Measurements from ENCODE around the gene TMEM150A. TPM values are rescaled to one million over a fixed set of nuclear protein-coding genes. Genes with fewer than 3 reads are reported as not detected.
A peak's percentile ranks its signal among the peaks of the same experiment; 100 is the strongest.
"Not testable (repeated sequence)": the region's sequence is repeated elsewhere in the genome, so short reads cannot be mapped to it uniquely, and the experiment has no call there.

TMEM150A gene
- total and polyA plus RNA-seq, 3 donors from 2014 or later: 33.1 to 44.0 (median 39.3) TPM

DNA sequence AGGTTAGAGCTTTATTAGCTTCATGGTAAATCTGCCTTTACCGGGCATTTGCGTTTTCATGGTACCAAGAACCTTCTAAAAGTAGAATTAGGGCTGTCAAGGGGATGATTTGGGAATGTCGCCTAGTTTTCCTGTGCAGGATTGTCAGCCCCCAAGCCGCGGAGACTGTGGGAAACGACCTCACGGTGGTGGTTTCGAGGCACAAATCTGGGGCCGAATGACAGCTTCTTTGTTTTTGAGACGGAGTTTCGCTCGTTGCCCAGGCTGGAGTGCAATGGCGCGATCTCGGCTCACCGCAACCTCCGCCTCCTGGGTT, 12.9 kb upstream of the TMEM150A start:
- intact Hi-C loops (cut with DNase I; ENCODE audit: low total_unique reads): no loop called here
- no peaks in the 10 kb centered on the region for H3K36me3 ChIP-seq (ENCODE audit: low read depth, missing control alignments)
- H3K9me3 ChIP-seq: no peaks in the 10 kb centered on the region
- 56 to 72% methylated on average over 9 to 17 of the region's 17 CpGs for WGBS, 2 donors
- peak overlapping the region in 1 of 2 donors; percentile 70 for H3K27ac ChIP-seq
- peak overlapping the region; percentile 70 to 82 for H3K4me3 ChIP-seq
- H3K4me1 ChIP-seq: peaks cover 19% of the 10 kb centered on the region
- no peak for DNase-seq
- H3K27me3 ChIP-seq: no peaks in the 10 kb centered on the region
- TF ChIP-seq, protein P1, sequence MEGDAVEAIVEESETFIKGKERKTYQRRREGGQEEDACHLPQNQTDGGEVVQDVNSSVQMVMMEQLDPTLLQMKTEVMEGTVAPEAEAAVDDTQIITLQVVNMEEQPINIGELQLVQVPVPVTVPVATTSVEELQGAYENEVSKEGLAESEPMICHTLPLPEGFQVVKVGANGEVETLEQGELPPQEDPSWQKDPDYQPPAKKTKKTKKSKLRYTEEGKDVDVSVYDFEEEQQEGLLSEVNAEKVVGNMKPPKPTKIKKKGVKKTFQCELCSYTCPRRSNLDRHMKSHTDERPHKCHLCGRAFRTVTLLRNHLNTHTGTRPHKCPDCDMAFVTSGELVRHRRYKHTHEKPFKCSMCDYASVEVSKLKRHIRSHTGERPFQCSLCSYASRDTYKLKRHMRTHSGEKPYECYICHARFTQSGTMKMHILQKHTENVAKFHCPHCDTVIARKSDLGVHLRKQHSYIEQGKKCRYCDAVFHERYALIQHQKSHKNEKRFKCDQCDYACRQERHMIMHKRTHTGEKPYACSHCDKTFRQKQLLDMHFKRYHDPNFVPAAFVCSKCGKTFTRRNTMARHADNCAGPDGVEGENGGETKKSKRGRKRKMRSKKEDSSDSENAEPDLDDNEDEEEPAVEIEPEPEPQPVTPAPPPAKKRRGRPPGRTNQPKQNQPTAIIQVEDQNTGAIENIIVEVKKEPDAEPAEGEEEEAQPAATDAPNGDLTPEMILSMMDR (IDR thresholded peaks at IDR 0.05): no peak
- no peak for TF ChIP-seq POLR2A (IDR thresholded peaks at IDR 0.05)

DNA sequence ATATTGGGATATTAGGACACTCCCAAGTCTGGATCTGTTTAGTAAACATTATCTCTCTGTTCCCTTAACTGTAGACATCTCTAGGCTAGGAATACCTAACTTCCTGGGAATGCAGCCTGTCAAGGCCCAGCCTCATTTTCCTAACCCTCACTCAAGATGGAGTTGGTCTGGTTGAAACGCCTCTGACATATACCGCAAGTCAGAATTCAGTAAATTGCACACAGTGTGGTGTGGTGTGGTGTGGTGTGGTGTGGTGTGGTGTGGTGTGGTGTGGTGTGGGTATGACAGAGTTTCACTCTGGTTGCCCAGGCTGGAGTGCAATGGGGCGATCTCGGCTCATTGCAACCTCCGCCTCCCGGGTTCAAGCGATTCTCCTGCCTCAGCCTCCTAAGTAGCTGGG, 12.3 kb upstream of the TMEM150A start:
- intact Hi-C loops (cut with DNase I; ENCODE audit: low total_unique reads); H3K36me3 ChIP-seq (ENCODE audit: low read depth, missing control alignments); H3K27me3 ChIP-seq; H3K9me3 ChIP-seq; H3K27ac ChIP-seq; DNase-seq; H3K4me3 ChIP-seq: not testable (repeated sequence)
- WGBS, 2 donors: 72 to 90% methylated on average over 6 to 7 of the region's 7 CpGs
- H3K4me1 ChIP-seq: peaks cover 19% of the 10 kb centered on the region

DNA sequence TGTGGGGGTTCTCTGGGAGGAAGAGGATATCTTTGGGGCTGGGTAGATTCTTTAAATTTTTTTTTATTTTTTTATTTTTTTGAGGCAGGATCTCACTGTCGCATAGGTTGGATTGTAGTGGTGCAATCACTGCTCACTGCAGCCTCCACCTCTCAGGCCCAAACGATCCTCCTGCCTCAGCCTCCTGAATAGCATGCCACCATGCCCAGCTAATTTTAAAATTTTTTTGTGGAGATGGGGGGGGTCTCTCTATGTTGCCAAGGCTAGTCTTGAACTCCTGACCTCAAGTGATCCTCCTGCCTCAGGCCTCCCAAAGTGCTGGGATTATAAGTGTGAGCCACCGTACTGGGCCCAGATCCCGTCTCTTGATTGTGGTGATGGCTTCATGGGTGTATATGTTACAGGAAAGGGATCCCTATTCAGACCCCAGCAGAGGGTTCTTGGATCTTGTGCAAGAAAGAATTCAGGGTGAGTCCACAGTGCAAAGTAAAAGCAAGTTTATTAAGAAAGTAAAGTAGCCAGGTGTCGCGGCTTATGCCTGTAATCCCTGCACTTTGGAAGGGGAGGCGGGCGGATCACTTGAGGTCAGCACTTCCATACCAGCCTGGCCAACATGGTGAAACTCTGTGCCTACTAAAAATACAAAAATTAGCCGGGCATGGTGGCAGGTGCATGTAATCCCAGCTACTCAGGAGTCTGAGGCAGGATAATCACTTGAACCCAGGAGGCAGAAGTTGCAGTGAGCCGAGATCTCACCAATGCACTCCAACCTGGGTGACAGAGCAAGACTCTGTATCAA, 11.4 kb upstream of the TMEM150A start:
- intact Hi-C loops (cut with DNase I; ENCODE audit: low total_unique reads): no loop called here
- 72 to 86% methylated on average over 10 of the region's 10 CpGs for WGBS, 2 donors
- Histone ChIP-seq H3K9me3 (no peaks in the 10 kb centered on the region), H3K36me3 (ENCODE audit: low read depth, missing control alignments) (no peaks in the 10 kb centered on the region), H3K27me3 (no peaks in the 10 kb centered on the region), H3K4me1 (peaks cover 19% of the 10 kb centered on the region), H3K4me3 (no peak overlapping the region), H3K27ac (no peak overlapping the region)
- TF ChIP-seq, protein P1 (IDR thresholded peaks at IDR 0.05): no peak
- no peak for DNase-seq

DNA sequence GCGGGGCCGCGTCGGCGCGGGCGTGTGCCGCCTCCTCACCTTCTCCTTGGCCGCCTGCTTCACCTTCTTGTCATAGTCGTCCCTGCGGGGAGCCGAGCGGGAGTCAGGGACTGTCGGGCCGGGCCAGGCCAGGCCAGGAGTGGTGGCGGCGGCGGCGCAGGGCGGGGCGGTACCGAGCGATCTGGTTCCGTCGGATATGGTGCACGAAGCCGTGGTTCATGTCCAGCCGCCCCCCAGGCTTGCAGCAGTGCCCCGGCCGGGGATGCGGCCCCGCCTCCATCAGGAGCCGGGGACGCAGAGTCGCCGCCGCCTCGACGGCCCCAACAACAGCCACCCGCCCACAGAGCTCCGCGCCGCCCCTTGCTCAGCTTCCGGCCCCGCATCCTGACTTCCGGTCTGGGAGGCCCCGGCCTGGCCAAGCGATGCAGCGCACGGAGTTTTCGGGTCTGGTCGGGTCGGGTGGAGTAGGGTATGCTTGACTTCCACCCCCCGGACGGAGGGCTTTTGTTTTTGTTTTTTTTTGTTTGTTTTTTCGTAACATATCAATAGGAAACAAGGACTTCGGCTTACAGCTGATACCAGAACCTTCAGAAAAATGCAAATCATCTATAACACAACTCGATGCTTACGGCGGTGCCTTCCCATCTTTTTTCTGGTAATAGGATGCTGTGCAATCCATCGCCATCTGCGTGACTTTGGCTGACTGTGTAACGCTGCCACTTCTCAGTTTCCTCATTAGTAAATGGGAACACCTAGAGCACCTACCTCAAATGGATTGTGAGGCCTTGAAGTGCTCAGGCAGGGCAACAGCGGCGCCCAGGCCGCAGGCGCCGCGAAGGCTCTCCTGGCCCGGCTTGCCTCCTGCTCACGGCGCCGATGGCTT, 9.4 kb upstream of the TMEM150A start, which contains the start of gene C2orf68:
TSS of gene C2orf68 (minus strand) at position 362 of the 883 bp plus-strand sequence. CDS start at position 280, 82 bp downstream.
- intact Hi-C loops (cut with DNase I; ENCODE audit: low total_unique reads): no loop called here
- Histone ChIP-seq H3K4me3 (peak within 1 kb of the TSS; percentile 83 to 99), H3K9me3 (no peaks in the 10 kb centered on the region), H3K27ac (peak within 1 kb of the TSS; percentile 78 to 86), H3K4me1 (peaks cover 11% of the 10 kb centered on the region), H3K27me3 (no peaks in the 10 kb centered on the region), H3K36me3 (ENCODE audit: low read depth, missing control alignments) (no peaks in the 10 kb centered on the region)
- no peak for TF ChIP-seq POLR2A (IDR thresholded peaks at IDR 0.05)
- TF ChIP-seq, protein P1 (IDR thresholded peaks at IDR 0.05): no peak
- 5 to 12% methylated on average over 41 to 72 of the region's 73 CpGs for WGBS, 2 donors
- peak; percentile 95 for DNase-seq

DNA sequence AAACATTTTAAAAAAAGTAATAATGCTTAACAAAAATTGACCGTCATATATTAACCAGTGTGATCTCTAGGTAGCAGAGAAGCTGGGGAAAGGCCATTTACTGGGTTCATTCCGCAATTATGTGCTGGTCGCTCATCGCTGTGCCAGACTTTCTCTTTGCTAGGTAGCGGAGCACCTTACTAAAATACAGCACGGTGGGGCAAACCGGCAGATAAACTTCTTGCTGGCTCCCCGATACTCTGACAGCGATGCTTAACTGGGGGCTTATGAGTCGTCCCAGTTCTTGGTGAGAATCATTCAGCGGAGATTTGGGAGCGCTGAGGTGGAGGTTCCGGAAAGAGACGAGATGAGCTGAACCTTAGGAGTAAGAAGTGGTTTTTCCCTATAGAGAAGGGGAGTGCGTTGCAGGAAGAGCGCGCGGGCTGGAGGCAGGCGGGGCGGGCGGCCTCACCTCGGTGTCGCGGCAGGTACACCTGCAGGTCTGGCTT, 8.8 kb upstream of the TMEM150A start:
- H3K36me3 ChIP-seq (ENCODE audit: low read depth, missing control alignments): no peaks in the 10 kb centered on the region
- intact Hi-C loops (cut with DNase I; ENCODE audit: low total_unique reads): no loop called here
- no peaks in the 10 kb centered on the region for H3K27me3 ChIP-seq
- 4 to 5% methylated on average over 22 to 24 of the region's 24 CpGs for WGBS, 2 donors
- no peak for TF ChIP-seq POLR2A (IDR thresholded peaks at IDR 0.05)
- TF ChIP-seq, protein P1 (IDR thresholded peaks at IDR 0.05): no peak
- no peak for DNase-seq
- H3K27ac ChIP-seq: peak overlapping the region; percentile 78 to 86
- peaks cover 10% of the 10 kb centered on the region for H3K4me1 ChIP-seq
- H3K4me3 ChIP-seq: peak overlapping the region; percentile 83 to 99
- H3K9me3 ChIP-seq: no peaks in the 10 kb centered on the region

Measured in testis (tissue), 3 donors.